GM18511 (cell line): Measurements from ENCODE around the gene FMO3.

ENCODE experiments used
- ATAC-seq: cut with Tn5 transposase; IDR thresholded peaks from one replicate; pipeline ENCODE4 v1.9.1; 2021; ENCODE audit warnings: mild to moderate bottlenecking, moderate library complexity; ENCODE audit not compliant: unreplicated experiment

Gene FMO3

GRCh38 chr1:171090604-171091003 is at the start of gene FMO3:
TSS of gene FMO3 (plus strand) at chr1:171090905. CDS start at chr1:171092659, 1,754 bp downstream.
- no peak for ATAC-seq

- no peak for ATAC-seq
Observed at GRCh38 chr1:171048014-171048413, 42.7 kb upstream of the FMO3 start.

- ATAC-seq: no peak
Observed at GRCh38 chr1:171052977-171053376, 37.7 kb upstream of the FMO3 start.

DNA sequence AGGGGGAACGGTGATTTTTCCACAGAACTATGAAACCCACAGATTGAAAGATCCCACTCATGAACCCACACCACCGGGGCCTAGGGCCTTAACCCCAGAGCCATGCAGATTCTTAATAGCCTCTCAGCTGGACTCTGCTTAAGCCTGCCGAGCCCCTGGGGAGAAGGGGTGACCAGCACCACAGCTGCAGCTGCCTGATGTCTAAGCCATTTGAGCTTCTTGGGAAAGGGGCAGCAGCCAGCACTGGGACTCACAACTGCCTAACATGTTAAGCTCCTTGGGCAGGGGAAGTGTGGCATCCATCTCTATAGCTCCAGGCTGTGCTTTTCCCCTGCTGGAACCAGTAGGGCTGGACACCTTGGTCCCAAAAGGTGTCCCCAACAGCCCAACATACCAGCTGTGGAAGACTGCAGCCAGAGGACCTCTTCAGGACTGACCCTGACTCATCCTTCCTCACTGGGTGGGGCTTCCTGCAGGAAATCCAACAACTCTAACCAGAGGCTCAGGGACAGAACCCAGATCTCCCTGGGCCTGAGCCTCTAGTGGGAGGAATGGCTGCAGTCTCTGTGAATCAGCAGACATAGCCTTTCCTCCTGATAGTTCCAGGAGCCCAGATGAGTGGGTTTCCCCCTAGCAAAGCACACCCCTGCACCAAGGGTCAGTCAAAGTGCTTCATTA is 34.6 kb upstream of the FMO3 start:
- ATAC-seq: no peak

DNA sequence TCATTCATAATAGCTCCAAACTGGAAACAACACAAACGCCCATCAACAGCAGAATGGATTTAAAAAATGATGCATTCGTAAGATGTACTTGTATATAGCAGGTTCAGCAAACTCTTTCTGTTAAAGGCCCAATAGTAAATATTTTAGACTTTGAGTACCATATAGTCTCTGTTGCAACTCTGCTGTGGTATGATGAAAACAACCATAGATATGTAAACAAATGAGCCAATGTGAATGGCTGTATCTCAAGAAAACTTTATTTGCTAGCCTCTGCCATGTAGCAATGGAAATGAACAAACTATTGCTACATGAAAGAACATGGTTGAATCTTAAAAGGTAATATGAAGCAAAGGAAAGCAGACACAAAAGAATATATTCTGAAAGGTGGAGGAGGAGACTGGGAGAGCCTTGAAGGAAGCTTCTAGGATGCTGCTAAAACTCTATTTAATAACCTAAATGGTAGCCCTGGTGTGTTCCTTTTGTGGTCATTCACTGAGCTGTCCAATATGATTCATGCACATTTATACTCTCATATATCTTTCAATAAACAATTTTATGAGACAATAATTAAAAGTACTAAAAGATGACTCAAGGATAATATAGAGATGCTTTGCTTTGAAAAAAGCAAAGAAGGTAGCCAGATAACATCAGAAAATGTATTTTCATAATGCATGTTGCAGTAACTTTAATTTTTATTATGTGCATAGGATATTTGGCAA is 29.1 kb upstream of the FMO3 start:
- no peak for ATAC-seq

DNA sequence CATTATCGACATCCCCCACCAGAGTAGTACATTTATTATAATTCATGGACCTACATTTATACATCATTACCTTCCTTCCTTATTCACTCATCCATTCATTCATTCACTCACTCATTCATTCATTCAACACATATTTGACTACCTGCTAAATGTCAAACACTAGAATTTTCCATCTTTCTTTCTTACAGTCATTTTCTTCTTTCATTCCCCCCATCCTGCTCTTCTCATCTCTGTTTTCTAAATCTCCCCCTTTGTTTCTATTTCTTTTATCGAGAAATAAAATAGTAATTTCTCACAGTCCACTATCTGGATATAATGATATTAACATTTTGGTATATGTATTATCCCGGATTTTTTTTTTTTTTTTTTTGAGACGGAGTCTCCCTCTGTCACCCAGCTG is 27.8 kb upstream of the FMO3 start:
- no peak for ATAC-seq

- no peak for ATAC-seq
Observed at GRCh38 chr1:171075041-171075440, 15.7 kb upstream of the FMO3 start.

DNA sequence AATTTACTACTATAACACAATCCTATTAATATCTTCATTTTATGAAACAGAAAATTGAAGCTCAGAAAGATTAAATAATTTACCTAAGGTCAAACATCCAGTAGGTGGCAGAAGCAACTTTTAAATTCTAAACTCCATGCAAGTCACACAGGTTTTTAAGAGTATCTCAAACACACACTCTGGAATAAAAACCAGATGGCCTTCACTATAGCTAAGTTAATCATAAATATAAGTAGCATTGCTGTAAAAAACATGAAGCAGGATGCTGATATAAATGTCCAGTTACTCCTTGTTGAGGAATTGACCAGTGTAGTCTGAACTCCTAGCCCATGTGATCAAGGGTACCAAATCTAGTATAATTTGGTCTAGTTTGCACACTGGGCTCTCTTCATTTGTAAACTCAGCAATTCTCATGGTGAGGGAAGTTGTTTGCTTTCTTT is 9.4 kb upstream of the FMO3 start:
- ATAC-seq: no peak

DNA sequence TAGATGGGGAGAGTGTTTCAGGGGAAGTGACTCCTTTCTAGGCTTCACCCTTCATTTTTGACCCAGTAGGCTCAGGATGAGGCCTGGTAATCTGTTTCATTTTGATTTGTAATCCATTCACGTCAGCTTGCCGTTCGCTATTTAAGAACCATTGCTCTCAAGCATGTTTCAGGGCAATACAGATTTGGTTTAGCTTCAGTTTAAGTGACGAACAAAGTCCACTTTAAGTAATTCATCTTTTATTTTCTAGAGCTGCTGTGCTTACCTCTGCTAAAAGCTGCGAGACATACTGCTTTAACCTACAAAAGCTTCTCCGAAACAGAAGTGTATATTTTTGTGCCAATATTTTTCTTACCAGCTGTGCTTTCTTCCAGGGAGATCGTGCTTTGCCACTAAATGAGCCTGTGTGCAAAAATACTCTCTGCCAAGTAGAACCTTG is 8.9 kb upstream of the FMO3 start:
- ATAC-seq: no peak

DNA sequence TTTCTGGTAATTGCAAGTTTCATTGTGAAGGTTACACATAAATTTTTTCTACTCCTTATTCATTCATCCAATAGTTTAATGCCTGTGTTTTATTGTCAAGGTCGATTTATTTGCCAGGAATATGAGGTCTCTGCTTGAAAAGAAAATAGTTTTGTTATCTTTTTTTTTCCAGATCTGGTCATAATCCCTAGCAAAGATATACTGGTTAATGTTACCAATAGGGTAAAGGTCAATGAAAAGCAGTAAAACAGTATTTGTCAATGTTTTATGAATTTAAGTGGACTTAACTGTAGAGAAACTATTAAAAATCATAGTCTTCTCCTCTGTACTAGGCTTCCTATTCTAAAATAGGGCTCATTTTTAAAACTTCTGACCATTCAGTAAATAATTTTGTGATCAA is 8.1 kb upstream of the FMO3 start:
- ATAC-seq: no peak

DNA sequence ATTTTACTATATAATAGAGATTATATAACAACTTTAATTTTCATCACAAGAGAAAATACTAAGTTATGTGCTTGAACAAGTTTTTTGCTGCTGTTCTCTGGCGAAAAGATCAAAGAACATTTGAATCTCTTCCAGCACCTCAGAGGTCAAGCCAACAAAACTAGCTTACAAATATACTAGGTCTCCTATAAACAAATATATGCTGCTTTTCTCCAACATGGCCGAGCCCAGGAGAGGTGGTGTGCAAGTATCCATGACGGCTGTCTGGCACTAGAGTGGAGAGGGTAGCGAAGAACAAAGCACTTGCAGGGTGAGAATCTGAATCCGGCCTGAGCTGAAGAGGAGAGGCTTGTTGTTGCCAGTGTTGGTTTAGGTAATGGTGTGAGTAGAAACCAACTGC is 7.5 kb upstream of the FMO3 start:
- no peak for ATAC-seq

- no peak for ATAC-seq
Observed at GRCh38 chr1:171084091-171084490, 6.6 kb upstream of the FMO3 start.

GRCh38 chr1:171084870-171085269 is 5.8 kb upstream of the FMO3 start:
- no peak for ATAC-seq

DNA sequence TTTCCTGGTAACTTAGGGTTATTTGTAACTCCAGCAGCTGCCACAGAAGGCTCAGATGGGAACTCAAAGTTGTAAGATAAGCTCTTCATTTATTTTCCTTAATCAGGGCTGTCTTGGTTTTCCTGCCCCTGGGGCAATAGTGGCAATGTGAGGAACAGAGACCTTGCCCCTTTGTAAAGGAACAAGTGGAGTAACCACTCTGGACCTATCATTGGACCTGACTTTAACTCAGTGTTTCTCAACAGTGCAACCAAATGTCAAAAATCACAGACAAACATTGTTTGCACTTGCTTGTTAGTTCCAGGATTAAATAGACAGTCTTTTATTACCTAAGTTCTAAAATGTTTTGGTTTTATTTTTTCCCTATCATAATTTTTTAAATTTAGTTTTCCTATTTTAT is 2.8 kb upstream of the FMO3 start:
- ATAC-seq: no peak

- no peak for ATAC-seq
Observed at GRCh38 chr1:171103862-171104261, 13.2 kb downstream of the FMO3 start.

DNA sequence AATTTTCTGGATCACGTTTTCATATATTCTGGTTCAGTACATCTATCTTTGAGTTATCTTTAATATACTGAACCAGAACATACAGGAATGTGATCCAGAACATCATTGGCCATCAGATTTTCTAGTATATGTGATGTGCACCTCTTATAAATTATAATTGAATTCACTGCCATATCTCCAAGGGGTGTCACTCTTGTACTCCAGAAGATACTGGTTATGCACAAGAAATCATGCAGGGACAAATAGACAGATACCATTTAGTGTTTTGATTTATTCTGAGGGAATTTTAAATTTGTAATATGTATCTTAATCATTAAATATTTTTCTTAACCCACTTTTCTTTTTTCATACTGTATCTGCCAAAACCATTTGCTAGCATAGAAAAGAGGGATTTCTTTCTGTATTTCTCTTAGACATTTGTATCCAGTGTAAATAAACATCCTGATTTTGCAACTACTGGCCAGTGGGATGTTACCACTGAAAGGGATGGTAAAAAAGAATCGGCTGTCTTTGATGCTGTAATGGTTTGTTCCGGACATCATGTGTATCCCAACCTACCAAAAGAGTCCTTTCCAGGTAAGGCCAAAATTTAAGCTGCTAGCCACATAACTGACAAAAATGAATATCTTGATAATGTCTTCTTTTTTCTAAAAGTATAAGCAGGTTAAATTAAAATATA is 16.7 kb downstream of the FMO3 start:
- ATAC-seq: no peak

DNA sequence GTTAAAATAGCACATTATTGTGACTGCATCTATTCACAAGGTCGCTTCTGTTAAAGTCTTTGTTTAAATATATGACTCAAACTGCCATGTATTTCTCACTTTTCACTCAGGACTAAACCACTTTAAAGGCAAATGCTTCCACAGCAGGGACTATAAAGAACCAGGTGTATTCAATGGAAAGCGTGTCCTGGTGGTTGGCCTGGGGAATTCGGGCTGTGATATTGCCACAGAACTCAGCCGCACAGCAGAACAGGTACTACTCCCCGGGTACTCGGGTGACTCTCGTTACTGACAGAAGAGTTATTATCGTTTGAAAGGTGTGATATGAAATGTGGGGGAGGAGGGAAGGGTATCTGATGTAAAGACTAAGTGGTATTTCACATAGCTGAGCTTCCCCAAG is 17.3 kb downstream of the FMO3 start:
- ATAC-seq: no peak

DNA sequence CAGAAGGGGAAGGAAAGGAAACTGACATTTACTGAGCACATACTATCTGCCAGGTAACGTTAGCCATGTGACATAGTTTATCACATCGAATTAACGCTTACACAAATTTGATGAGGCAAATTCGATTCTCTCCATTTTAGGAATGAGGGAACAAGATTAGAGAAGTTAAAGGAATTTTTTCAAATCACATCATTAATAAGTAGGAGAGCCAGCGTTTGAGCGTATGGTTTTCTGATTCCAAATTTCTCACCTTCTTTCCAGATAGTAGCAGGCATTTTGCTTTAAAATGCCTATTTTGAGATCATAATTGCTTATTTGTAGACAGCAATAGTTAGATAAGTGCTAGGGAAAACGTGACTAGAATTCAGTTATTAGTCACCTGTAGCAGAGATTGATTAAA is 19.3 kb downstream of the FMO3 start:
- no peak for ATAC-seq

DNA sequence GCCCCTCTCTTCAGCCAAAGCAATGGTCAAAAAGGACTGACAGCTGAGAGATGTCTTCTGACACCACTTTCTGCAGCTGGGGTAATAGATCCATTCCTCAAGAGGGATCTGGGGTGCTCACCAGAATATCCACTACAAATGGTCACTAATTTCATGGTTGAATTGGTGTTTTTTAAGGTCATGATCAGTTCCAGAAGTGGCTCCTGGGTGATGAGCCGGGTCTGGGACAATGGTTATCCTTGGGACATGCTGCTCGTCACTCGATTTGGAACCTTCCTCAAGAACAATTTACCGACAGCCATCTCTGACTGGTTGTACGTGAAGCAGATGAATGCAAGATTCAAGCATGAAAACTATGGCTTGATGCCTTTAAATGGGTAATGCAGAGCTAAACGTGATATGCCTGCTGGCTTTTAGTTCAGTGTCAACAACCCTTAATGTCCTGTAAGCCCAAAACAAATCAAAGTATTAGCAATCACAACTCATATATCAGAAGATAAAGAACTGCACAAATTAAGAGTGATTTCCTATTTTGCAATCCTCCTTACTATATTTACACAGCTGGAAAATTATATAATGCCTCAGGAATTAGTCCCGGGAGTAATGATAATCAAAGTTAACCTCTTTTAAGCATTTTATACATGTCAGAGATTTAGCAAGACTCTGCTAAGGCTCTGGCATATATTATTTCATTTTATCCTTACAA is 20.1 kb downstream of the FMO3 start:
- no peak for ATAC-seq

DNA sequence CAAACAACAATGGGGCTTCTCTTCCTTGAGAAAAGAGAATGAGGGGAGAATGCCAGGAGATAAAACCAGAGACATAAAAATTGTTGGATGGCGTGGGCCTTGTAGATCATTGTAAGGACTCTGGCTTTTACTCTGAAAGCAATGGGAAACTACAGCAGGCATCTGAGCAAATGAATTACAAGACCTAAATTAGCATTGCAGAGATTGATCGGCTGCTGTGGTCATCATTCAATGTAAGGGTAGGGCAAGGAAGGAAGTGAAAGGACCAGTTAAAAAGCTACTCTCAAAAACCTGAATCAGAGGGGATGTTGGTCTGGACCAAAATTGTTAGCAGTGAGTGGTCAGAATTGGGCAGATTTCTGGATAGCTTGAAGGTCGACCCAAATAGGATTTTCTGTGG is 21.4 kb downstream of the FMO3 start:
- ATAC-seq: no peak

DNA sequence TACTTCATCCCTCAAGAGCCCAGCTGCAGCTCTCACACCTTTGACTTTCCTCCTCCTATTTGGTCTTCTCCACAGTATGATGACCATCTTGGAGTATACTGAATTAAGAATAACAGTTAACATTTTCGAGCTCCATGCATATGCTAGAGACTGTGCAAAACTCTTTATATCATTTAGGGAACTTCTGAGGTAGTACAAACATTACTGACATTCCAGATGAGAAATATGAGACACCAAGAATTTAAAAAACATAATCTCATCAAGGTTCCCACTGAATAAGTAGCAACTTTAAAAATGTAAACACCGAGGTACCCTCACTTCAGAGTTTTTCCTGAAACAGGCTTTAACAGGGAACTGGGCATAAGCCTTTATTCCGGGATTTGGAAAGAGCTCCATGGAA is 22.7 kb downstream of the FMO3 start:
- no peak for ATAC-seq
